ENCODE data around the gene IP6K3.

The IP6K3 gene

GRCh38 chr6:33683051-33683571 lies 63.6 kb downstream of the IP6K3 start:
- Mint-ChIP-seq H3K36me3 (ENCODE audit: low read depth) (no peaks in the 10 kb centered on the region), H3K4me3 (no peak overlapping the region), H3K9me3 (no peaks in the 10 kb centered on the region), H3K27me3 (ENCODE audit: low read depth, poor library complexity) (no peaks in the 10 kb centered on the region), H3K27ac (peak overlapping the region; percentile 45), H3K4me1 (peaks cover 20% of the 10 kb centered on the region)
- DNase-seq: no peak
- no peak for TF ChIP-seq CTCF (IDR thresholded peaks at IDR 0.05)

GRCh38 chr6:33682341-33682740 lies 64.4 kb downstream of the IP6K3 start:
- Mint-ChIP-seq H3K36me3 (ENCODE audit: low read depth) (no peaks in the 10 kb centered on the region), H3K27ac (no peak overlapping the region), H3K4me1 (peaks cover 26% of the 10 kb centered on the region), H3K27me3 (ENCODE audit: low read depth, poor library complexity) (no peaks in the 10 kb centered on the region), H3K9me3 (no peaks in the 10 kb centered on the region), H3K4me3 (no peak overlapping the region)
- DNase-seq: no peak
- no peak for TF ChIP-seq CTCF (IDR thresholded peaks at IDR 0.05)

- H3K4me3 Mint-ChIP-seq: no peak overlapping the region
- H3K36me3 Mint-ChIP-seq (ENCODE audit: low read depth): no peaks in the 10 kb centered on the region
- H3K27ac Mint-ChIP-seq: no peak overlapping the region
- H3K27me3 Mint-ChIP-seq (ENCODE audit: low read depth, poor library complexity): peaks cover 6% of the 10 kb centered on the region
- DNase-seq: no peak
- TF ChIP-seq CTCF (IDR thresholded peaks at IDR 0.05): no peak
- H3K9me3 Mint-ChIP-seq: no peaks in the 10 kb centered on the region
- peaks cover 18% of the 10 kb centered on the region for H3K4me1 Mint-ChIP-seq
Observed at GRCh38 chr6:33679761-33680160, 66.9 kb downstream of the IP6K3 start.

- Mint-ChIP-seq H3K4me3 (no peak overlapping the region), H3K9me3 (no peaks in the 10 kb centered on the region), H3K36me3 (ENCODE audit: low read depth) (no peaks in the 10 kb centered on the region), H3K27ac (peak overlapping the region; percentile 37), H3K27me3 (ENCODE audit: low read depth, poor library complexity) (peaks cover 6% of the 10 kb centered on the region), H3K4me1 (peaks cover 21% of the 10 kb centered on the region)
- no peak for DNase-seq
- TF ChIP-seq CTCF (IDR thresholded peaks at IDR 0.05): no peak
Observed at GRCh38 chr6:33678932-33679490, 67.7 kb downstream of the IP6K3 start.

- Mint-ChIP-seq H3K27me3 (ENCODE audit: low read depth, poor library complexity) (peaks cover 6% of the 10 kb centered on the region), H3K4me1 (peaks cover 26% of the 10 kb centered on the region), H3K4me3 (no peak overlapping the region), H3K36me3 (ENCODE audit: low read depth) (no peaks in the 10 kb centered on the region), H3K9me3 (no peaks in the 10 kb centered on the region), H3K27ac (peak overlapping the region; percentile 58)
- no peak for DNase-seq
- no peak for TF ChIP-seq CTCF (IDR thresholded peaks at IDR 0.05)
Observed at GRCh38 chr6:33678233-33678931, 68.3 kb downstream of the IP6K3 start.

- Mint-ChIP-seq H3K9me3 (no peaks in the 10 kb centered on the region), H3K36me3 (ENCODE audit: low read depth) (no peaks in the 10 kb centered on the region), H3K27me3 (ENCODE audit: low read depth, poor library complexity) (peaks cover 6% of the 10 kb centered on the region), H3K4me1 (peaks cover 31% of the 10 kb centered on the region), H3K4me3 (no peak overlapping the region), H3K27ac (no peak overlapping the region)
- no peak for TF ChIP-seq CTCF (IDR thresholded peaks at IDR 0.05)
- no peak for DNase-seq
Observed at GRCh38 chr6:33677689-33678088, 69.0 kb downstream of the IP6K3 start.

All from nephron progenitor cell (in vitro differentiated cells).